GM23338 (cell line): Measurements from ENCODE around the gene FAM234A. TPM values are rescaled to one million over a fixed set of nuclear protein-coding genes. Genes with fewer than 3 reads are reported as not detected.
A peak's percentile ranks its signal among the peaks of the same experiment; 100 is the strongest.

Source experiments
- ATAC-seq: fragments of 200-7000 bp; cut with Tn5 transposase; 3 replicates; pipeline ENCODE4 v1.9.1; 2020
- DNase-seq: peaks from one replicate; pipeline ENCODE4 v3.0.0-alpha.2; 2015; ENCODE audit warnings: low spot score
- H2AFZ ChIP-seq: fragments of 200-600 bp; sonication (generic); 2 replicates; pipeline ENCODE4 v1.8.0; 2016; ENCODE audit warnings: antibody characterized with exemption, mild to moderate bottlenecking, moderate library complexity
- H3F3A ChIP-seq: fragments of 200-600 bp; sonication (generic); replicated peaks from 2 replicates; pipeline ENCODE4 v1.8.0; 2017; ENCODE audit warnings: antibody characterized with exemption, mixed run types, low read depth
- H3K27ac ChIP-seq: fragments of 200-600 bp; sonication (generic); 2 replicates; pipeline ENCODE4 v1.6.1; 2016; ENCODE audit warnings: low read depth
- H3K27me3 ChIP-seq: fragments of 200-600 bp; sonication (generic); 2 replicates; pipeline ENCODE4 v1.8.0; 2016; ENCODE audit warnings: mild to moderate bottlenecking, mixed run types, moderate library complexity; ENCODE audit not compliant: insufficient read depth
- H3K36me3 ChIP-seq: fragments of 200-600 bp; sonication (generic); 2 replicates; pipeline ENCODE4 v1.8.0; 2016; ENCODE audit warnings: mild to moderate bottlenecking; ENCODE audit not compliant: insufficient read depth
- H3K4me1 ChIP-seq: fragments of 200-600 bp; sonication (generic); 2 replicates; pipeline ENCODE4 v1.8.0; 2016; ENCODE audit warnings: mild to moderate bottlenecking, moderate library complexity; ENCODE audit not compliant: insufficient read depth
- H3K4me2 ChIP-seq: fragments of 200-600 bp; sonication (generic); 2 replicates; pipeline ENCODE4 v1.7.1; 2017; ENCODE audit warnings: mixed run types
- H3K4me3 ChIP-seq: fragments of 200-600 bp; sonication (generic); 2 replicates; pipeline ENCODE4 v1.6.1; 2016; ENCODE audit warnings: mixed run types
- H3K79me2 ChIP-seq: fragments of 200-600 bp; sonication (generic); replicated peaks from 2 replicates; pipeline ENCODE4 v1.8.0; 2017; ENCODE audit warnings: mild to moderate bottlenecking; ENCODE audit not compliant: insufficient read depth
- H3K9me2 ChIP-seq: fragments of 200-600 bp; sonication (generic); 2 replicates; pipeline ENCODE4 v1.8.0; 2017; ENCODE audit not compliant: insufficient read depth
- H4K20me1 ChIP-seq: fragments of 200-600 bp; sonication (generic); replicated peaks from 2 replicates; pipeline ENCODE4 v1.8.0; 2017; ENCODE audit warnings: mild to moderate bottlenecking; ENCODE audit not compliant: insufficient read depth
- H3K27ac Mint-ChIP-seq: 2 replicates; pipeline ENCODE4 v1.8.0; 2020; ENCODE audit warnings: inconsistent platforms, mild to moderate bottlenecking, moderate library complexity, mixed read lengths
- H3K27me3 Mint-ChIP-seq: 3 replicates; pipeline ENCODE4 v1.8.0; 2022; ENCODE audit warnings: low read depth, mild to moderate bottlenecking, moderate library complexity, mixed read lengths, inconsistent platforms; ENCODE audit not compliant: insufficient read depth, poor library complexity
- H3K36me3 Mint-ChIP-seq: 3 replicates; pipeline ENCODE4 v1.8.0; 2021; ENCODE audit warnings: low read depth, mild to moderate bottlenecking, inconsistent platforms, moderate library complexity, mixed read lengths
- H3K4me1 Mint-ChIP-seq: 3 replicates; pipeline ENCODE4 v1.8.0; 2020; ENCODE audit warnings: mild to moderate bottlenecking, inconsistent platforms, mixed read lengths
- H3K4me3 Mint-ChIP-seq: 3 replicates; pipeline ENCODE4 v1.8.0; 2021; ENCODE audit warnings: moderate library complexity, mild to moderate bottlenecking, inconsistent platforms, mixed read lengths
- H3K9me3 Mint-ChIP-seq: 3 replicates; pipeline ENCODE4 v1.8.0; 2020; ENCODE audit warnings: moderate library complexity, mild to moderate bottlenecking, inconsistent platforms, mixed read lengths
- CTCF ChIP-seq, 2 experiments: fragments of 200-600 bp in 1 of 2; sonication (generic) in 1 of 2; conservative IDR thresholded peaks; 2 replicates each; pipeline versions ENCODE4 v1.5.1 to v1.6.1; 2016 to 2017; ENCODE audit warnings: antibody characterized with exemption in 2 of 2, low read depth in 2 of 2, mild to moderate bottlenecking in 2 of 2, moderate library complexity in 1 of 2
- ETS1 ChIP-seq: IDR thresholded peaks from 2 replicates; pipeline ENCODE4 v1.6.1; 2016; ENCODE audit warnings: antibody characterized with exemption
- EZH2phosphoT487 ChIP-seq: fragments of 200-600 bp; sonication (generic); IDR thresholded peaks from one replicate; pipeline ENCODE4 v1.8.1; 2018; ENCODE audit warnings: antibody characterized with exemption; ENCODE audit not compliant: unreplicated experiment
- ZNF331 ChIP-seq: fragments of 250-450 bp; sonication (Bioruptor Pico); IDR thresholded peaks from 2 replicates; pipeline ENCODE4 v1.5.0; 2020; ENCODE audit warnings: low read depth, mild to moderate bottlenecking, moderate library complexity
- polyA plus RNA-seq: library from polyadenylated mRNA; unstranded; fragments of >200 nt; fragmentation: Nextera tagmentation; extraction: Ambion mirVana; gene quantifications from 2 replicates; pipeline ENCODE4 v1.2.1, GENCODE V29; 2016
- total RNA-seq: library from RNA; depleted of rRNA; stranded (reverse); fragments of >200 nt; shearing (Covaris generic); gene quantifications from 2 replicates; pipeline ENCODE4 v1.2.3, GENCODE V29; 2014

The FAM234A gene
- total and polyA plus RNA-seq, 2 experiments from 2014 or later, result 41.9 to 128 TPM

GRCh38 chr16:269061-269796 lies 34.6 kb downstream of the FAM234A start:
- Histone ChIP-seq H3K4me2 (no peak overlapping the region), H2AFZ (no peak overlapping the region)
- H3K4me3 Mint-ChIP-seq, result no peak overlapping the region

GRCh38 chr16:270381-271255 lies 36.0 kb downstream of the FAM234A start:
- Histone ChIP-seq H3K4me1 (no peaks in the 10 kb centered on the region), H3K4me3 (no peak overlapping the region), H4K20me1 (no peaks in the 10 kb centered on the region), H3K36me3 (no peaks in the 10 kb centered on the region), H3K27ac (no peak overlapping the region), H3F3A (0 out of 2 replicates have a peak, but pooled peaks cover 3% of the 10 kb centered on the region), H3K4me2 (no peak overlapping the region), H3K9me2 (no peaks in the 10 kb centered on the region), H3K79me2 (no peaks in the 10 kb centered on the region), H2AFZ (no peak overlapping the region), H3K27me3 (peaks cover 13% of the 10 kb centered on the region)
- H3K4me3 Mint-ChIP-seq, result no peak overlapping the region
- H3K36me3 Mint-ChIP-seq, result no peaks in the 10 kb centered on the region; the same call in 2 of the 3 replicates
- no peaks in the 10 kb centered on the region; the same call in 2 of the 3 replicates for H3K9me3 Mint-ChIP-seq
- H3K4me1 Mint-ChIP-seq, result no peaks in the 10 kb centered on the region
- peaks cover 21% of the 10 kb centered on the region for H3K27me3 Mint-ChIP-seq
- no peak overlapping the region for H3K27ac Mint-ChIP-seq
- ATAC-seq (no peak), DNase-seq (no peak)
- TF ChIP-seq CTCF (conservative IDR thresholded peaks at IDR 0.05; ENCODE audit: low read depth in 2 of 2), result no peak

More at GRCh38 chr16:269061-269796, 34.6 kb downstream of the FAM234A start:
- Histone ChIP-seq H3K27me3 (peaks cover under 1% of the 10 kb centered on the region; the same call in 1 of the 2 replicates), H3K4me3 (no peak overlapping the region), H4K20me1 (no peaks in the 10 kb centered on the region), H3K79me2 (no peaks in the 10 kb centered on the region), H3K4me1 (no peaks in the 10 kb centered on the region), H3K9me2 (no peaks in the 10 kb centered on the region), H3F3A (0 out of 2 replicates have a peak, but pooled peaks cover 3% of the 10 kb centered on the region), H3K36me3 (no peaks in the 10 kb centered on the region), H3K27ac (no peak overlapping the region)
- H3K4me1 Mint-ChIP-seq, result no peaks in the 10 kb centered on the region
- DNase-seq (no peak), ATAC-seq (peak; percentile 13)
- H3K27ac Mint-ChIP-seq, result no peak overlapping the region
- no peaks in the 10 kb centered on the region; the same call in 2 of the 3 replicates for H3K9me3 Mint-ChIP-seq
- peaks cover 13% of the 10 kb centered on the region for H3K27me3 Mint-ChIP-seq
- H3K36me3 Mint-ChIP-seq, result no peaks in the 10 kb centered on the region; the same call in 2 of the 3 replicates
- TF ChIP-seq CTCF (conservative IDR thresholded peaks at IDR 0.05; ENCODE audit: low read depth in 2 of 2) (no peak), EZH2phosphoT487 (no peak), ZNF331 (CRISPR knock-in tag) (no peak), ETS1 (no peak)
